Left ventricle myocardium superior (tissue), 1 donor: ENCODE measurements around the gene SLC25A22. TPM values are rescaled to one million over a fixed set of nuclear protein-coding genes. Genes with fewer than 3 reads are reported as not detected.
A peak's percentile ranks its signal among the peaks of the same experiment; 100 is the strongest.

Experiments
- ATAC-seq: fragments of 200-7000 bp; cut with Tn5 transposase; one replicate; pipeline ENCODE4 v1.9.1; 2020; ENCODE audit warnings: mild to moderate bottlenecking, moderate library complexity
- DNase-seq: peaks from one replicate; pipeline ENCODE4 v3.0.0-alpha.2; 2020
- intact Hi-C: fragments of 100-400 bp; cut with micrococcal nuclease; formaldehyde crosslinking; loops from one replicate; pipeline ENCODE4 v1.11.0; 2022
- total RNA-seq: library from RNA; stranded (reverse); fragmentation: NEBNext Ultra II Directional; extraction: Animal tissue kit (Norgen Biotek cat#: 25700); gene quantifications from one replicate; pipeline ENCODE4 v1.2.1, GENCODE V29; 2021
- donor health status: DM: no; HTN: yes; CAD: no; lungs with severe emphysema.

SLC25A22 gene
- total RNA-seq, 1 donor from 2014 or later: 3.5 TPM

- ATAC-seq: no peak
- no peak for DNase-seq
- intact Hi-C loops: no loop called here
Measured at GRCh38 chr11:825366-826226, 27.5 kb upstream of the SLC25A22 start.

- ATAC-seq: no peak
- no peak for DNase-seq
- intact Hi-C loops: no loop called here
Measured at GRCh38 chr11:824942-825341, 26.9 kb upstream of the SLC25A22 start.

GRCh38 chr11:824292-824880 lies 26.3 kb upstream of the SLC25A22 start:
- DNase-seq (no peak), ATAC-seq (no peak)
- intact Hi-C loops: no loop called here

DNA sequence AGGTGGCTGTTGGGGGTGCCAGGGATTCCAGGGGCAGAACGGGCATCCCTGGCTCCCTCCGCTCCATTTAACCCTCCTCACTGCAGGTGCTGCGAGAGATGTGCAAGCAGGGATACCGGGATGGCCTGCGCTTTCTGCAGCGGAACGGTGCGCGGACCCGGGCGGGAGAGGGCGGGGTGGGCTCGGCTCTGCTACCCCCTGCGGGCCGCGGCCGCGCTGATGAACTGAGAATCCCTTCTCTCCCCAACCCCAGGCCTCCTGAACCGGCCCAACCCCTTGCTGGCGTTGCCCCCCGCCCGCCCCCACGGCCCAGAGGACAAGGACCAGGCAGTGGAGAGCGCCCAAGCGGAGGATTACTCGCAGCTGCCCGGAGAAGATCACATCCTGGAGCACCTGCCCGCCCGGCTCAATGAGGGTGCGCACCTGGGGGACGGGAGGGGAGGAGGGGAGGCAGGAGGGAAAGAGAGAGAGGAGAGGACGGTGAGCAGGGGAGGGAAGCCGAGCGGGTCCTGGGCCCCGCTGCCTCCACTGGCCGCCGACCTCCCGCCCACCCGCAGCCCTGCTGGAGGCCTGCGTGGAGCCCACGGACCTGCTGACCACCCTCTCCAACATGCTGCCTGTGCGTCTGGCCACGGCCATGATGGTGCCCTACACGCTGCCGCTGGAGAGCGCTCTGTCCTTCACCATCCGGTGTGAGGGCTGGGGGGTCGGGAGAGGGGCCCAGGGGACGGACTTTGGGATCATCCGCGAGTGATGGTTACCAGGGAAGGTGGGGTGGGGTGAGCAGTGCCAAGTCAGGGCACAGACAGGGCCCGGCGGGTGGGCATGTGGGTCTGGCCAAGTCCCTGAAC lies 25.6 kb upstream of the SLC25A22 start:
- DNase-seq: no peak
- intact Hi-C loops: no loop called here

DNA sequence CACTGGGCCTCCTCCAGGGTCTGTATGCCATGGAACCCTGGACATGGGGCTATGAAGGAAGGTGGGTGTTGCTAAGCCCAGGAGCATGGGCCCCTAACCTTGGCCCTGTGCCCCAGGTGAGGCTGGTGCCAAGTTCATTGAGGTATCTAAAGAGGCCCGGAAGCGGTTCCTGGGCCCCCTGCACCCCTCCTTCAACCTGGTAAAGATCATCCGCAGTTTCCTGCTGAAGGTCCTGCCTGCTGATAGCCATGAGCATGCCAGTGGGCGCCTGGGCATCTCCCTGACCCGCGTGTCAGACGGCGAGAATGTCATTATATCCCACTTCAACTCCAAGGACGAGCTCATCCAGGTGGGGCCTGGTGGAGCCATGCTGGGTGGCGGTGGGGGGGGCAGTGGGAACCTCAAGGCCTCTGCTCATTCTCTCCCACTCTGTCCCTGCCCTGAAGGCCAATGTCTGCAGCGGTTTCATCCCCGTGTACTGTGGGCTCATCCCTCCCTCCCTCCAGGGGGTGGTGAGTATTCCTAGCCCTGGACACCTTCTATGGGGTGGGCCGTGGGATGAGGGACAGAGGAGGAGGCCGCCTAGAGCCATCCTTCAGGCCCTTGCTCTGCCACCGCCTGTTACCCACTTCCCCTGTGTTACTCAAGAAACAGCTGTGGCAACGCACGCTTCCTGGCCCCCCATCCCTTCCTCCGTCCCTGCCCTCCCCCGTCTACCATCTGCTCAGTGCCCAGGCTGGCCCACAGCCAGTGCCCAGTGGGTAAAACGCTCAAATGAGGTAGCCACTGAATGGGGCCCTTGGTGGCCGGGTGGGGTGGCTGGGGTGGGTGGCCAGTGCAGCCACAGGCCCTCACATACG lies 23.7 kb upstream of the SLC25A22 start:
- intact Hi-C loops: no loop called here
- DNase-seq (peak; percentile 77), ATAC-seq (no peak)

More for the DNA sequence above, 25.6 kb upstream of the SLC25A22 start:
- no peak for ATAC-seq

GRCh38 chr11:820655-821511 lies 22.8 kb upstream of the SLC25A22 start:
- ATAC-seq (peak; percentile 64), DNase-seq (peak; percentile 85)
- intact Hi-C loops: no loop called here

- ATAC-seq: peak; percentile 66
- DNase-seq: peak; percentile 94
- intact Hi-C loops: no loop called here
Measured at GRCh38 chr11:819943-820649, 22.0 kb upstream of the SLC25A22 start.

GRCh38 chr11:819129-819931 lies 21.2 kb upstream of the SLC25A22 start:
- DNase-seq (peak; percentile 97), ATAC-seq (peak; percentile 82)
- intact Hi-C loops: no loop called here

DNA sequence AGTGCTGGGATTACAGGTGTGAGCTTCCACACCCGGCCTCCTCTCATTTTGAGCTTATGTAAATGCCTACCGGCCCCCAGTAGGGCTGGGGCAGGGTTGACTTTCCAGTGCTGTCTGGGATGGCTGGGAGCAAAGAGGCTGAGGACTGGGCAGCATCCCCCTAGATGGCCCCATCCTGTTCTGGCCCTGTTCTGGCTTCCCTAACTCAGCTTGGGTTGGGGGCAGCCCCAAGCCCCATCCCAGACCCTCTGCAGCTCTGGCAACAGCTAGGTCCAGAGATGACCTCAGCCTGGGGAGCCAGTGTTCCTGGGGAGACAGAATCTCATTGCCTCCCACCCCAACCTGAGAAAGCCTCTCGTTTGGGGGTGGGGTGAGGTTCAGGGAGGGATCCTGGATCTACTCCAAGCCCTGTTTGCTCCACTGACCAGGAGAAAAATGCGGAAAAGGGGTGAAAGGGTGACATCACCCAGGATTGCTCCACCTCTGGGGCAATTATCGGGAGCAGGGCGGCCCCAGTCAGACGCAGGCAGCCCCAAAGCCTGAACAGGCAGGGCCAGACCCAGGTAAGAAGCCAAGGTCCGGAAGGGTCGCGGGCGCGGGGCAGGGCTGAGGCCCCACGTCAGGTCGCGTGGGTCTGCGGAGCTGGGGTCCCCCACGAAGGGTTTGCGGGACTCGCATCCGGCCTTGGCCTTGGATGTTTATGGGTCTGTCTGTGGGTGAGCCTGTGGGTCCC lies 20.5 kb upstream of the SLC25A22 start, which contains the start of gene PNPLA2:
Gene PNPLA2, plus strand, starts transcription at position 519 of the 733 bp plus-strand sequence. CDS start 805 bp downstream, outside the sequence.
- intact Hi-C loops: no loop called here
- no peak for ATAC-seq
- peak; percentile 52 for DNase-seq

DNA sequence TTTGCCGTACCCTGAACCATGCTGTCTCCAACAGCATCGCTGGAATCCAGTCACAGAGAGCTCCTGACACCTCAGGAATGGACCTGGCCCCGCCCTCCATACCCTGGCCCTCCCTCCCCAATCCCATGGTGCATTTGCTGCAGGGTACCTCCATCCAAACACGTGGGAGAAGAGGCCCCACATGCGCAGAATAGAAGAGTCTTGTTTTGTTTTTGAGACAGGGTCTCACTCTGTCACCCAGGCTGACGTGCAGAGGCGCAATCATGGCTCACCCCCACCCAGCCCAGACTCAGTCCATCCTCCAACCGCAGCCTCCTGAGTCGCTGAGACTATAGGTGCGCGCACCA lies 18.3 kb upstream of the SLC25A22 start:
- intact Hi-C loops: no loop called here
- ATAC-seq (no peak), DNase-seq (no peak)

- intact Hi-C loops: no loop called here
- ATAC-seq (no peak), DNase-seq (no peak)
Measured at GRCh38 chr11:815675-816432, 17.8 kb upstream of the SLC25A22 start.

GRCh38 chr11:813456-814096 lies 15.5 kb upstream of the SLC25A22 start:
- no peak for ATAC-seq
- intact Hi-C loops: no loop called here

GRCh38 chr11:813072-813455 lies 15.0 kb upstream of the SLC25A22 start:
- no peak for DNase-seq
- ATAC-seq: no peak
- intact Hi-C loops: no loop called here

More at GRCh38 chr11:813456-814096, 15.5 kb upstream of the SLC25A22 start:
- no peak for DNase-seq

- ATAC-seq: no peak
- no peak for DNase-seq
- intact Hi-C loops: no loop called here
Measured at GRCh38 chr11:812390-812789, 14.3 kb upstream of the SLC25A22 start.
